ENCODE results near the gene KRT78. TPM values are rescaled to one million over a fixed set of nuclear protein-coding genes. Genes with fewer than 3 reads are reported as not detected.

The KRT78 gene
- total RNA-seq, 4 donors from 2014 or later: 1.9 TPM; not detected in 3

- DNase-seq (ENCODE audit: low spot score): no peak
- TF ChIP-seq CTCF (IDR thresholded peaks at IDR 0.05): no peak
- ATAC-seq (ENCODE audit: low FRiP score): no peak
These were observed 14.7 kb downstream of the KRT78 start, which contains the start of gene KRT79 for GRCh38 chr12:52833922-52834726. TSS of gene KRT79 (minus strand) at chr12:52834311. CDS start at chr12:52834260, 51 bp downstream.

GRCh38 chr12:52832985-52833905 lies 15.5 kb downstream of the KRT78 start:
- DNase-seq (ENCODE audit: low spot score) (no peak), ATAC-seq (ENCODE audit: low FRiP score) (no peak)
- TF ChIP-seq CTCF (IDR thresholded peaks at IDR 0.05): no peak

GRCh38 chr12:52832451-52832850 lies 16.3 kb downstream of the KRT78 start:
- TF ChIP-seq CTCF (IDR thresholded peaks at IDR 0.05): no peak
- DNase-seq (ENCODE audit: low spot score): no peak
- no peak for ATAC-seq (ENCODE audit: low FRiP score)

DNA sequence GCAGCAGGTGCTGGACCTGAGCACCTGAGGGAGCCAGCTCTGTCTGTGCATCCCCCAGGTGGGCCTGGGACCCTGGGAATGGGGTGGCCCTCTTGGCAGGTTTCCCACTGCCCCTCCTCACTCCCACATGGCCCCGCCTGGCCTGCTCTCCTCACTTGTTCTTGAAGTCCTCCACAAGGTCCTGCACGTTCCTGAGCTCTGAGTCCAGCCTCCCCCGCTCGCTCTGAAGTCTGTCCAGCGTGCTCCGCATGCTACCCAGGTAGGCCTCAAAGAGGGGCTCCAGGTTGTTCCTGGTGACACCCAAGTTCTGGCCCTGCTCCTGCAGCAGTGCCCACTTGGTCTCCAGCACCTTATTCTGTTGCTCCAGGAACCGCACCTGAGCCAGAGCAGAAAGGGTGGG lies 17.5 kb downstream of the KRT78 start:
- ATAC-seq (ENCODE audit: low FRiP score): no peak
- no peak for DNase-seq (ENCODE audit: low spot score)

DNA sequence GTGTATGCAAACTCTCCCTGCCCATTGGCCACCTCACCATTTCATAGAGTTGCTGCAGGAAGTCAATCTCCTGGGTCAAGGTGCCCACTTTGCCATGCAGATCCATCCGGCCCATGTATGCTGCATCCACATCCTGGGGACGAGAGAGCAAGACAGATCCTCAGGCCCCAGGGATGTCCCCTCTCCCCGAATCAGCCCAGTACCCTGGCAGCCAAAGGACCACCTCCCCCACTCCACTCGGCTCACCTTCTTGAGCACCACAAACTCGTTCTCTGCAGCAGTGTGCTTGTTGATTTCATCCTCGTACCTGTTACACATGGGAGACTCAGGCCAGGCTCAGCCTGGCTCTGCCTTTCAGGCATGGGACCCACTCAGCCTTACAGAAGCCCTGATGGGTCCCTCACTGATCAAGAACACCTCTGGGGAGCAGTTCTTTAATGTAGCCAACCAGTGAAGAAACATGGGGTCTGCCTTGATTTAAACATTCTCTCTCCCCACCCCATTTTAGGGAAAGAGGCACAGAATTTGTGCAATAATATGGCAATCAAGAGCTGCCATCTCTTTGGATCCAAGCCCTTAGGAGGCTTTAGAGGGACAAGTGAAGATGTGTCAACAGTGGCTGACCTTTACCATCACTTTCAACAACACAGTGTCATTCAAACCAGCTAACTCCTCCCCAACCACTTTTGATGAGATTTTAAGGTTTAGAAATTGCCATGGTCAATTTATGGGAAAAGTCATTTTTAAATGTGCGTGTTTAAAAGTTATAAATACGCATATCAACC lies 18.6 kb downstream of the KRT78 start:
- DNase-seq (ENCODE audit: low spot score) (no peak), ATAC-seq (ENCODE audit: low FRiP score) (no peak)
- TF ChIP-seq CTCF (IDR thresholded peaks at IDR 0.05): no peak

More for the DNA sequence above, 17.5 kb downstream of the KRT78 start:
- TF ChIP-seq CTCF (IDR thresholded peaks at IDR 0.05): no peak

DNA sequence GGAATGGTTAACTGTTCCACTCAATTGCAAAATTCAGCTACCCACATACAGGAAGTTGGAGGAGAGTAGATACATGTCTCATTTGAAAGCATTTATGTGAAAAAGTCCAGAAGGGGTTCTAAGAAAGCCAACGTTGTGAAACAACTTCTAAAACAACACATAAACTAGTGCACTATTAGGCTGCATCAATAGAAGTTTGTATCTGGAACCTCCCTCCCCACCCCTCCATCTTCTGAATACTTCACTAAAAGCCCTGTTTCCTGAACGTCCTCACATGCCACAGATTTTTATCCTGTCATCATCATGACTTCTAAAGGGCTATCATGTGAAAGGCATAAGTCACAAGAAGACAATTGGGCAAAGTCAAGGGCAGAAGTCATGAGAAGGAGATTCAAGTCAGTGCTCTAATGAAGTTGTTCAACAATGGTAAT lies 20.2 kb downstream of the KRT78 start:
- DNase-seq (ENCODE audit: low spot score) (no peak), ATAC-seq (ENCODE audit: low FRiP score) (no peak)
- TF ChIP-seq CTCF (IDR thresholded peaks at IDR 0.05): no peak

Measured in omental fat pad (tissue), 4 donors.